ENCODE data around the gene PAPSS2. TPM values are rescaled to one million over a fixed set of nuclear protein-coding genes. Genes with fewer than 3 reads are reported as not detected.

Gene PAPSS2
- total RNA-seq: 13.7 and 33.9 TPM in 2 replicates

GRCh38 chr10:87659571-87660483 lies at the start of gene PAPSS2:
Gene PAPSS2 (plus strand): TSS chr10:87659878. CDS start chr10:87659982, 104 bp downstream.

Other genes with a start within 250 kb of the PAPSS2 start
- gene MINPP1, start 155.0 kb upstream of the PAPSS2 start, total RNA-seq: 26.4 and 30.0 TPM in 2 replicates
- 16.8 and 22.7 TPM in 2 replicates for gene ATAD1, start 158.3 kb downstream of the PAPSS2 start, total RNA-seq
- gene KLLN, start 203.7 kb downstream of the PAPSS2 start, total RNA-seq: 0.13 and 0.49 TPM in 2 replicates
- 21.7 and 35.9 TPM in 2 replicates for gene PTEN, start 203.7 kb downstream of the PAPSS2 start, total RNA-seq

All from mesangial cell (primary cell).